Cardiac muscle cell (in vitro differentiated cells and primary cell): ENCODE results near the gene IFNAR2. TPM values are rescaled to one million over a fixed set of nuclear protein-coding genes. Genes with fewer than 3 reads are reported as not detected.

ENCODE experiments used
- DNase-seq, 2 donors: peaks; one replicate each; pipeline versions ENCODE4 v3.0.0 to v3.0.0-alpha.2; 2010 to 2017; ENCODE audit warnings: low read depth in 1 of 2, low spot score in 1 of 2
- H3K27ac ChIP-seq: fragments of 200-600 bp; sonication (generic); 2 replicates; pipeline ENCODE4 v1.5.1; 2016
- H3K27me3 ChIP-seq: fragments of 200-600 bp; sonication (generic); 2 replicates; pipeline ENCODE4 v1.6.0; 2016; ENCODE audit warnings: control low read depth
- H3K36me3 ChIP-seq: fragments of 200-600 bp; sonication (generic); 2 replicates; pipeline ENCODE4 v1.5.1; 2016; ENCODE audit warnings: control low read depth
- H3K4me1 ChIP-seq: fragments of 200-600 bp; sonication (generic); 2 replicates; pipeline ENCODE4 v1.8.1; 2017; ENCODE audit warnings: low read depth, mild to moderate bottlenecking, mixed run types
- H3K4me3 ChIP-seq: fragments of 200-600 bp; sonication (generic); 2 replicates; pipeline ENCODE4 v1.5.1; 2016; ENCODE audit warnings: mild to moderate bottlenecking
- H3K9me3 ChIP-seq: fragments of 200-600 bp; sonication (generic); 2 replicates; pipeline ENCODE4 v1.5.1; 2017; ENCODE audit warnings: low read depth, mild to moderate bottlenecking, control low read depth
- CTCF ChIP-seq: IDR thresholded peaks from 2 replicates; pipeline ENCODE4 v1.5.1; 2012; ENCODE audit warnings: low read depth, mild to moderate bottlenecking, low read length
- polyA plus RNA-seq: library from polyadenylated mRNA; unstranded; fragments of >200 nt; fragmentation: Nextera tagmentation; extraction: Ambion mirVana; gene quantifications from 2 replicates; pipeline ENCODE4 v1.2.1, GENCODE V29; 2016
- total RNA-seq: library from RNA; depleted of rRNA; stranded (reverse); fragments of >200 nt; gene quantifications from 2 replicates; pipeline ENCODE4 v1.2.3, GENCODE V29; 2016

IFNAR2 gene
- total and polyA plus RNA-seq, 2 experiments from 2014 or later, result 3.3 to 10.9 TPM

- Histone ChIP-seq H3K9me3 (no peaks in the 10 kb centered on the region), H3K36me3 (no peaks in the 10 kb centered on the region), H3K4me3 (peak overlapping the region; percentile 97), H3K27ac (no peak overlapping the region), H3K4me1 (no peaks in the 10 kb centered on the region), H3K27me3 (no peaks in the 10 kb centered on the region)
- DNase-seq, result no peak
- no peak for TF ChIP-seq CTCF
These were observed 497 bp upstream of the IFNAR2 start for GRCh38 chr21:33229099-33229783.

- H3K36me3 ChIP-seq, result no peaks in the 10 kb centered on the region
- peak; percentile 6 for TF ChIP-seq CTCF
- peak overlapping the region; percentile 97 for H3K4me3 ChIP-seq
- H3K27ac ChIP-seq, result peak overlapping the region; percentile 35
- peak; percentile 49 to 58 for DNase-seq
- no peaks in the 10 kb centered on the region for H3K9me3 ChIP-seq
- no peaks in the 10 kb centered on the region for H3K27me3 ChIP-seq
- no peaks in the 10 kb centered on the region for H3K4me1 ChIP-seq
These were observed 997 bp downstream of the IFNAR2 start for GRCh38 chr21:33230545-33231324.

- H3K36me3 ChIP-seq, result no peaks in the 10 kb centered on the region
- H3K27me3 ChIP-seq, result no peaks in the 10 kb centered on the region
- no peak for DNase-seq
- H3K9me3 ChIP-seq, result no peaks in the 10 kb centered on the region
- H3K27ac ChIP-seq, result no peak overlapping the region
- H3K4me3 ChIP-seq, result peak overlapping the region; percentile 97
- no peaks in the 10 kb centered on the region for H3K4me1 ChIP-seq
- TF ChIP-seq CTCF, result no peak
These were observed 1.8 kb downstream of the IFNAR2 start for GRCh38 chr21:33231526-33231925.

GRCh38 chr21:33232291-33233034 lies 2.7 kb downstream of the IFNAR2 start:
- no peak for TF ChIP-seq CTCF
- H3K27me3 ChIP-seq, result no peaks in the 10 kb centered on the region
- H3K9me3 ChIP-seq, result no peaks in the 10 kb centered on the region
- peak in 1 of 2 donors; percentile 25 for DNase-seq
- H3K4me3 ChIP-seq, result no peak overlapping the region
- H3K36me3 ChIP-seq, result no peaks in the 10 kb centered on the region
- no peaks in the 10 kb centered on the region for H3K4me1 ChIP-seq
- H3K27ac ChIP-seq, result no peak overlapping the region

- Histone ChIP-seq H3K4me1 (no peaks in the 10 kb centered on the region), H3K4me3 (no peak overlapping the region), H3K27me3 (no peaks in the 10 kb centered on the region), H3K27ac (no peak overlapping the region), H3K36me3 (no peaks in the 10 kb centered on the region), H3K9me3 (no peaks in the 10 kb centered on the region)
- no peak for DNase-seq
- TF ChIP-seq CTCF, result no peak
These were observed 5.1 kb downstream of the IFNAR2 start for GRCh38 chr21:33234635-33235520.
